NCI-H146 (cell line): ENCODE results near the gene RAVER2.
A peak's percentile ranks its signal among the peaks of the same experiment; 100 is the strongest.

Experiments
- DNase-seq: peaks from one replicate; lab custom pipeline; 2025; lab: John Stamatoyannopoulos, UW

The RAVER2 gene

GRCh38 chr1:64847666-64848065, 102.8 kb downstream of the RAVER2 start:
- DNase-seq: no peak

GRCh38 chr1:64848136-64848535, 103.3 kb downstream of the RAVER2 start:
- DNase-seq: no peak

- no peak for DNase-seq
These were observed 103.9 kb downstream of the RAVER2 start for GRCh38 chr1:64848803-64849202.

- no peak for DNase-seq
These were observed 105.1 kb downstream of the RAVER2 start for GRCh38 chr1:64849942-64850341.

- DNase-seq: no peak
These were observed 106.0 kb downstream of the RAVER2 start for GRCh38 chr1:64850846-64851245.

GRCh38 chr1:64851664-64852063, 106.8 kb downstream of the RAVER2 start:
- DNase-seq: no peak

GRCh38 chr1:64854674-64855073, 109.8 kb downstream of the RAVER2 start:
- no peak for DNase-seq

GRCh38 chr1:64855557-64855956, 110.7 kb downstream of the RAVER2 start:
- no peak for DNase-seq

GRCh38 chr1:64856553-64856952, 111.7 kb downstream of the RAVER2 start:
- no peak for DNase-seq

- no peak for DNase-seq
These were observed 112.5 kb downstream of the RAVER2 start for GRCh38 chr1:64857347-64857746.

- DNase-seq: peak; percentile 77
These were observed 116.7 kb downstream of the RAVER2 start for GRCh38 chr1:64861611-64862010.

- no peak for DNase-seq
These were observed 119.4 kb downstream of the RAVER2 start for GRCh38 chr1:64864018-64864940.

- DNase-seq: no peak
These were observed 120.4 kb downstream of the RAVER2 start for GRCh38 chr1:64865105-64865757.

GRCh38 chr1:64866689-64867088, 121.8 kb downstream of the RAVER2 start:
- DNase-seq: no peak

- no peak for DNase-seq
These were observed 122.4 kb downstream of the RAVER2 start for GRCh38 chr1:64867266-64867665.

- no peak for DNase-seq
These were observed 126.4 kb downstream of the RAVER2 start for GRCh38 chr1:64871256-64871655.

GRCh38 chr1:64872067-64872466, 127.2 kb downstream of the RAVER2 start:
- DNase-seq: no peak

GRCh38 chr1:64873576-64873975, 128.7 kb downstream of the RAVER2 start:
- DNase-seq: no peak

- DNase-seq: no peak
These were observed 129.8 kb downstream of the RAVER2 start for GRCh38 chr1:64874666-64875065.

GRCh38 chr1:64875101-64875500, 130.2 kb downstream of the RAVER2 start:
- DNase-seq: no peak

GRCh38 chr1:64875606-64876005, 130.7 kb downstream of the RAVER2 start:
- DNase-seq: no peak

- DNase-seq: no peak
These were observed 132.3 kb downstream of the RAVER2 start for GRCh38 chr1:64877151-64877550.

- no peak for DNase-seq
These were observed 132.7 kb downstream of the RAVER2 start for GRCh38 chr1:64877598-64877997.
